HepG2 (cell line): Measurements from ENCODE around the gene LAMP2. TPM values are rescaled to one million over a fixed set of nuclear protein-coding genes. Genes with fewer than 3 reads are reported as not detected.

Experiments
- ATAC-seq: fragments of 200-7000 bp; cut with Tn5 transposase; 3 replicates; pipeline ENCODE4 v1.9.1; 2020; ENCODE audit warnings: mild to moderate bottlenecking, moderate library complexity
- BruUV-seq: library from RNA; stranded (reverse); fragments of 400-500 nt; replicated peaks from 2 replicates; lab custom pipeline; 2021; lab: Mats Ljungman, UMichigan
- CTCF ChIA-PET: fragments of 300-600 bp; formaldehyde crosslinking; extraction: SDS; loops from one replicate; lab custom pipeline; 2021; ENCODE audit warnings: low total read pairs, inconsistent platforms, low intra/inter-chr PET ratio; lab: Yijun Ruan, JAX
- POLR2A ChIA-PET: fragments of 350-600 bp; sonication (Branson Sonifier 250); formaldehyde crosslinking; loops from one replicate; lab custom pipeline; 2020; ENCODE audit warnings: antibody characterized with exemption, inconsistent platforms; lab: Yijun Ruan, JAX
- DNase-seq: peaks from one replicate; pipeline ENCODE4 v3.0.0-alpha.2; 2015; ENCODE audit warnings: low spot score
- FAIRE-seq: peaks from 3 replicates; lab custom pipeline; 2011; peaks lifted over from hg19 to GRCh38; lab: Jason Lieb, UNC
- H2AFZ ChIP-seq: one replicate; pipeline ENCODE4 v1.6.1; 2011; ENCODE audit warnings: low read length, inconsistent platforms
- H3K27ac ChIP-seq: fragments of 300-600 bp; 3 replicates; pipeline ENCODE4 v1.8.0; 2011; ENCODE audit warnings: mixed run types, mild to moderate bottlenecking, mixed read lengths, low read length, inconsistent platforms; ENCODE audit not compliant: insufficient read depth; ENCODE audit errors: extremely low read length
- H3K27me3 ChIP-seq, 2 experiments: fragments of 200-600 bp in 1 of 2; 2 replicates in 1 of 2; 3 replicates in 1 of 2; pipeline versions ENCODE4 v1.6.0 to v1.8.0; 2011; ENCODE audit warnings: low read length in 2 of 2, mild to moderate bottlenecking in 2 of 2, moderate library complexity in 2 of 2, inconsistent platforms in 1 of 2; ENCODE audit not compliant: insufficient read depth in 2 of 2, control insufficient read depth in 1 of 2
- H3K36me3 ChIP-seq, 2 experiments: fragments of 200-600 bp in 1 of 2; replicated peaks in 1 of 2; 2 replicates in 1 of 2; 3 replicates in 1 of 2; pipeline versions ENCODE4 v1.5.1 to v1.8.0; 2011; ENCODE audit warnings: low read length in 2 of 2, inconsistent platforms in 1 of 2; ENCODE audit not compliant: insufficient read depth in 2 of 2, control insufficient read depth in 1 of 2
- H3K4me1 ChIP-seq: 2 replicates; pipeline ENCODE4 v1.5.1; 2012; ENCODE audit warnings: low read length, inconsistent platforms; ENCODE audit not compliant: insufficient read depth
- H3K4me2 ChIP-seq: 2 replicates; pipeline ENCODE4 v1.6.0; 2011; ENCODE audit warnings: low read depth, low read length, inconsistent platforms
- H3K4me3 ChIP-seq, 3 experiments: fragments of 200-600 bp in 1 of 3; sonication (generic), shearing (Covaris generic) in 1 of 3; replicated peaks in 1 of 3; 2 replicates each; pipeline ENCODE4 v1.5.1; 2011 to 2016; ENCODE audit warnings: low read length in 3 of 3, inconsistent platforms in 2 of 3, low read depth in 2 of 3, mild to moderate bottlenecking in 2 of 3, control low read depth in 1 of 3, mixed read lengths in 1 of 3; ENCODE audit not compliant: insufficient read depth in 1 of 3
- H3K79me2 ChIP-seq: one replicate; pipeline ENCODE4 v1.6.1; 2011; ENCODE audit warnings: low read length, inconsistent platforms; ENCODE audit not compliant: insufficient read depth
- H3K9ac ChIP-seq: 2 replicates; pipeline ENCODE4 v1.6.0; 2011; ENCODE audit warnings: mild to moderate bottlenecking, low read depth, low read length, inconsistent platforms; ENCODE audit not compliant: insufficient read depth
- H3K9me3 ChIP-seq: 2 replicates; pipeline ENCODE4 v1.5.1; 2012; ENCODE audit warnings: mild to moderate bottlenecking, low read length
- H4K20me1 ChIP-seq: 2 replicates; pipeline ENCODE4 v1.6.0; 2011; ENCODE audit warnings: inconsistent platforms, mild to moderate bottlenecking, low read length, moderate library complexity; ENCODE audit not compliant: insufficient read depth
- AKAP8 ChIP-seq: sonication (generic); formaldehyde crosslinking; IDR thresholded peaks from 2 replicates; pipeline ENCODE4 v1.5.1; 2020; ENCODE audit warnings: mild to moderate bottlenecking, missing genetic modification reagents
- ASH2L ChIP-seq: fragments of 300-600, 200-600 bp; sonication (generic); IDR thresholded peaks from 2 replicates; pipeline ENCODE4 v1.7.0; 2017; ENCODE audit warnings: low read depth, mild to moderate bottlenecking, moderate library complexity, mixed read lengths, low read length; ENCODE audit not compliant: insufficient read length
- CAMTA2 ChIP-seq: sonication (generic); formaldehyde crosslinking; IDR thresholded peaks from 2 replicates; pipeline ENCODE4 v1.4.0; 2020; ENCODE audit warnings: mild to moderate bottlenecking, missing genetic modification reagents, borderline replicate concordance
- GATA4 ChIP-seq: sonication (generic); IDR thresholded peaks from 2 replicates; pipeline ENCODE4 v1.6.1; 2016; ENCODE audit warnings: antibody characterized with exemption, low read depth, borderline replicate concordance
- MEIS1 ChIP-seq: sonication (generic); formaldehyde crosslinking; IDR thresholded peaks from 2 replicates; pipeline ENCODE4 v1.9.0; 2021; ENCODE audit warnings: mild to moderate bottlenecking, missing genetic modification reagents, moderate library complexity, borderline replicate concordance
- MTF1 ChIP-seq: sonication (generic); formaldehyde crosslinking; IDR thresholded peaks from 2 replicates; pipeline ENCODE4 v1.5.0; 2020; ENCODE audit warnings: missing genetic modification reagents
- NPAS2 ChIP-seq: sonication (generic); formaldehyde crosslinking; IDR thresholded peaks from 2 replicates; pipeline ENCODE4 v1.8.0; 2022; ENCODE audit warnings: mild to moderate bottlenecking, missing genetic modification reagents, borderline replicate concordance
- PAX8 ChIP-seq: sonication (generic); formaldehyde crosslinking; IDR thresholded peaks from 2 replicates; pipeline ENCODE4 v1.8.0; 2022; ENCODE audit warnings: mild to moderate bottlenecking, missing genetic modification reagents, borderline replicate concordance
- SIN3B ChIP-seq: fragments of 150-350 bp; IDR thresholded peaks from 2 replicates; pipeline ENCODE4 v1.6.1; 2014; ENCODE audit warnings: low read length
- SMAD9 ChIP-seq: sonication (generic); formaldehyde crosslinking; IDR thresholded peaks from 2 replicates; pipeline ENCODE4 v1.5.1; 2020; ENCODE audit warnings: mild to moderate bottlenecking, missing genetic modification reagents
- TBL1XR1 ChIP-seq: fragments of 150-350 bp; IDR thresholded peaks from 2 replicates; pipeline ENCODE4 v1.6.1; 2014; ENCODE audit warnings: borderline replicate concordance, low read length; ENCODE audit not compliant: partially characterized antibody
- TMF1 ChIP-seq: sonication (generic); formaldehyde crosslinking; IDR thresholded peaks from 2 replicates; pipeline ENCODE4 v1.8.1; 2022; ENCODE audit warnings: low read depth, missing genetic modification reagents
- U2AF2 ChIP-seq: fragments of 200-400 bp; formaldehyde crosslinking; IDR thresholded peaks from 2 replicates; pipeline ENCODE4 v1.6.1; 2017; ENCODE audit warnings: low read depth, mild to moderate bottlenecking, low read length
- ZBTB38 ChIP-seq: sonication (generic); formaldehyde crosslinking; IDR thresholded peaks from 2 replicates; pipeline ENCODE4 v1.5.1; 2020; ENCODE audit warnings: mild to moderate bottlenecking, missing genetic modification reagents
- ZNF274 ChIP-seq: sonication (generic); formaldehyde crosslinking; IDR thresholded peaks from 2 replicates; pipeline ENCODE4 v1.5.1; 2020; ENCODE audit warnings: mild to moderate bottlenecking, missing genetic modification reagents
- ZNF333 ChIP-seq: sonication (generic); formaldehyde crosslinking; IDR thresholded peaks from 2 replicates; pipeline ENCODE4 v1.4.0; 2020; ENCODE audit warnings: mild to moderate bottlenecking, missing genetic modification reagents, borderline replicate concordance
- ZNF646 ChIP-seq: sonication (generic); formaldehyde crosslinking; IDR thresholded peaks from 2 replicates; pipeline ENCODE4 v1.9.0; 2021; ENCODE audit warnings: mild to moderate bottlenecking, missing genetic modification reagents
- ZNF720 ChIP-seq: sonication (generic); formaldehyde crosslinking; IDR thresholded peaks from 2 replicates; pipeline ENCODE4 v1.4.0; 2020; ENCODE audit warnings: missing genetic modification reagents
- ZNF782 ChIP-seq: sonication (generic); formaldehyde crosslinking; IDR thresholded peaks from 2 replicates; pipeline ENCODE4 v1.4.0; 2020; ENCODE audit warnings: missing genetic modification reagents, mild to moderate bottlenecking, borderline replicate concordance
- ZNF891 ChIP-seq: sonication (generic); formaldehyde crosslinking; IDR thresholded peaks from 2 replicates; pipeline ENCODE4 v1.5.0; 2020; ENCODE audit warnings: mild to moderate bottlenecking, missing genetic modification reagents
- WGBS: methylation state at CpG from one replicate; pipeline ENCODE4 v1.1.6; 2017; ENCODE audit warnings: low lambda C conversion rate; 5-methylcytosine and 5-hydroxymethylcytosine counted together
- in situ Hi-C: cut with HindIII; loops from 2 replicates; pipeline ENCODE4 v1.10.0; 2017; ENCODE audit warnings: low pct_unique_long_range_greater_than_20kb; ENCODE audit not compliant: extremely low pct_ligation_motif_present
- intact Hi-C: fragments of 100-400 bp; cut with micrococcal nuclease; formaldehyde crosslinking; loops from one replicate; pipeline ENCODE4 v1.10.0; 2022; ENCODE audit not compliant: unreplicated experiment
- polyA plus RNA-seq, 8 experiments: library from polyadenylated mRNA; depleted of rRNA in 3 of 8; stranded (reverse) in 7 of 8; unstranded in 1 of 8; fragments of >200 nt; fragmentation: Illumina TruSeq in 4 of 8; extraction: Trizol in 4 of 8; gene quantifications; 2 replicates each; pipeline versions ENCODE4 v1.2.1 to v1.2.3, GENCODE V29; 2011 to 2016; ENCODE audit warnings: low read depth in 4 of 8, missing spikeins in 1 of 8, mixed read lengths in 1 of 8; ENCODE audit not compliant: insufficient read depth in 1 of 8
- total RNA-seq, 5 experiments: library from RNA; depleted of rRNA; stranded (reverse); fragments of >200 nt; fragmentation: Illumina TruSeq; extraction: Trizol; gene quantifications; 2 replicates each; pipeline ENCODE4 v1.2.3, GENCODE V29; 2016; ENCODE audit warnings: low read depth in 1 of 5

Gene LAMP2
- total and polyA plus RNA-seq, 2 of the 13 experiments (the other 11 are each of a cell fraction or from before 2014, with no cell fraction given), result 127 to 170 TPM

- H3K9ac ChIP-seq, result peak overlapping the region; percentile 84
- ATAC-seq, result no peak; the same call in 2 of the 3 replicates
- H2AFZ ChIP-seq, result no peak overlapping the region
- peak overlapping the region; percentile 90 for H3K27ac ChIP-seq
- H3K79me2 ChIP-seq, result peaks cover 44% of the 10 kb centered on the region
- no peaks in the 10 kb centered on the region for H3K9me3 ChIP-seq
- in situ Hi-C loops, result loop anchor here (25.0 kb wide), 1 partner anchor 231 kb away; no protein-coding TSS in a partner anchor
- FAIRE-seq, result no peak
- H4K20me1 ChIP-seq, result peaks cover 9% of the 10 kb centered on the region
- peaks cover 38% of the 10 kb centered on the region for H3K4me1 ChIP-seq
- BruUV-seq, result no TSS peak
- H3K4me2 ChIP-seq, result peak overlapping the region; percentile 63
- no peaks in the 10 kb centered on the region for H3K27me3 ChIP-seq
- POLR2A ChIA-PET, result interaction anchor here (0.7 to 1.8 kb wide), 5 partner anchors 10 to 285 kb away, joined by 3 to 26 read pairs (median 4); partner anchors contain the start of genes C1GALT1C1 and CUL4B
- 3% methylated on average over 2 of the region's 2 CpGs for WGBS
- H3K4me3 ChIP-seq, result peak overlapping the region; percentile 80 to 89 (median 81)
- intact Hi-C loops, result loop anchor here (10.0 kb wide), 1 partner anchor 154 kb away; the partner anchor contains the start of gene TMEM255A
- CTCF ChIA-PET, result no interaction called here
- TF ChIP-seq U2AF2, result no peak
- TF ChIP-seq GATA4, result no peak
- TF ChIP-seq ZNF333 (CRISPR knock-in tag), result 0 out of 2 replicates have a peak, but pooled peaks have one; percentile 32
- TF ChIP-seq AKAP8 (CRISPR knock-in tag), result no peak
- no peak for TF ChIP-seq ZNF646 (CRISPR knock-in tag)
- TF ChIP-seq MTF1 (CRISPR knock-in tag), result no peak
- TF ChIP-seq ASH2L, result no peak
- TF ChIP-seq ZNF891 (CRISPR knock-in tag), result no peak
- TF ChIP-seq TBL1XR1, result no peak
- TF ChIP-seq ZNF720 (CRISPR knock-in tag), result no peak
- no peak for TF ChIP-seq SMAD9 (CRISPR knock-in tag)
- no peak for TF ChIP-seq TMF1 (CRISPR knock-in tag)
- no peak for TF ChIP-seq ZNF274 (CRISPR knock-in tag)
- TF ChIP-seq SIN3B, result no peak
- TF ChIP-seq PAX8, result no peak
- no peak for TF ChIP-seq MEIS1
- TF ChIP-seq ZBTB38 (CRISPR knock-in tag), result no peak
- 0 out of 2 replicates have a peak, but pooled peaks have one; percentile 28 for TF ChIP-seq CAMTA2 (CRISPR knock-in tag)
- TF ChIP-seq ZNF782 (CRISPR knock-in tag), result 0 out of 2 replicates have a peak, but pooled peaks have one; percentile 1
- no peak for TF ChIP-seq NPAS2 (CRISPR knock-in tag)
- no peak for DNase-seq
- no peaks in the 10 kb centered on the region for H3K36me3 ChIP-seq
These were observed 644 bp downstream of the LAMP2 start for GRCh38 chrX:120468479-120468824.
